ENCODE results near the gene IP6K1. TPM values are rescaled to one million over a fixed set of nuclear protein-coding genes. Genes with fewer than 3 reads are reported as not detected.
A peak's percentile ranks its signal among the peaks of the same experiment; 100 is the strongest.

Gene IP6K1
- total and polyA plus RNA-seq, 10 of the 15 experiments (the other 5 are each of a cell fraction or from before 2014, with no cell fraction given), result 1.3 to 30.6 (median 18.2) TPM

DNA sequence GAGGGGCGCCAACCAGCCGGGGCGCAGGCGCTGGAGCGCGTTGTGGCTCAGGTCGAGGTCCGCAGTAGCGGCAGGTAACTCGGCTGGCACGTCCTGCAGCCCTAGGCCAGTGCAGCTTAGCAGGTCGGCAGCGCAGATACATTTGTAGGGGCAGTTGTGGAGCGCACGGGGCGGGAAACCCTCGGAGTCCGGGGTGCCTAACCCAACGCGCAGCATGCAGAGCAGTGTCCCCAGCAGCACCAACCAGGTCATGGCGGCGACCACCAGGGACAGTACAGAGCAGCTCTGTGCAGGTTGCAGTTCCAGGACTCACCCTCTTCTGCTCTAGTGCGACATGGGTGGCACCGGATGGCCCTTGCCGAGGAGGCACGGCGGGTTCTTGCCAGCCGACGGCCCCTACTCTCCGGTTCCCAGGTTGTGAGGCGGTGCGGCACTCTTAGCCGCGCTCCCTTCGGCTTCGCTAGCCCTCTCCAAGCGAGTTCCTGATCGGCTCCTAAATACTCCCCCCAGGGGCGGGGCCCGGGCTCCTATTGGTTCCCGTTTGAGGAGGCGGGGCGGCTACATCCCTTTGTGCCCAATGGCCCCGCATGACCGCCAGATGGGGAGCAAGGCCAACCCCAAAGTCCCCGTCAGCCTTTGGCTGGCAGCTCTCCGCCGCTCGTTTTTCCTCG lies 67.0 kb downstream of the IP6K1 start, which contains the start of gene AMIGO3 (continued):
- TF ChIP-seq, protein P1, sequence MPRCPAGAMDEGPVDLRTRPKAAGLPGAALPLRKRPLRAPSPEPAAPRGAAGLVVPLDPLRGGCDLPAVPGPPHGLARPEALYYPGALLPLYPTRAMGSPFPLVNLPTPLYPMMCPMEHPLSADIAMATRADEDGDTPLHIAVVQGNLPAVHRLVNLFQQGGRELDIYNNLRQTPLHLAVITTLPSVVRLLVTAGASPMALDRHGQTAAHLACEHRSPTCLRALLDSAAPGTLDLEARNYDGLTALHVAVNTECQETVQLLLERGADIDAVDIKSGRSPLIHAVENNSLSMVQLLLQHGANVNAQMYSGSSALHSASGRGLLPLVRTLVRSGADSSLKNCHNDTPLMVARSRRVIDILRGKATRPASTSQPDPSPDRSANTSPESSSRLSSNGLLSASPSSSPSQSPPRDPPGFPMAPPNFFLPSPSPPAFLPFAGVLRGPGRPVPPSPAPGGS (IDR thresholded peaks at IDR 0.05; ENCODE audit: borderline replicate concordance, insufficient read depth, low read depth, low read length, poor library complexity, severe bottlenecking), result peak; percentile 84
- no peak for TF ChIP-seq EP300 (IDR thresholded peaks at IDR 0.05; ENCODE audit: borderline replicate concordance in 1 of 2, control insufficient read depth in 1 of 2, low read depth in 2 of 2, low read length in 2 of 2)
- TF ChIP-seq KDM1A (IDR thresholded peaks at IDR 0.05; ENCODE audit: borderline replicate concordance), result no peak
- TF ChIP-seq, protein P2, sequence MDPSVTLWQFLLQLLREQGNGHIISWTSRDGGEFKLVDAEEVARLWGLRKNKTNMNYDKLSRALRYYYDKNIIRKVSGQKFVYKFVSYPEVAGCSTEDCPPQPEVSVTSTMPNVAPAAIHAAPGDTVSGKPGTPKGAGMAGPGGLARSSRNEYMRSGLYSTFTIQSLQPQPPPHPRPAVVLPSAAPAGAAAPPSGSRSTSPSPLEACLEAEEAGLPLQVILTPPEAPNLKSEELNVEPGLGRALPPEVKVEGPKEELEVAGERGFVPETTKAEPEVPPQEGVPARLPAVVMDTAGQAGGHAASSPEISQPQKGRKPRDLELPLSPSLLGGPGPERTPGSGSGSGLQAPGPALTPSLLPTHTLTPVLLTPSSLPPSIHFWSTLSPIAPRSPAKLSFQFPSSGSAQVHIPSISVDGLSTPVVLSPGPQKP (IDR thresholded peaks at IDR 0.05; ENCODE audit: low read depth, low read length), result no peak
- TF ChIP-seq, protein P3, sequence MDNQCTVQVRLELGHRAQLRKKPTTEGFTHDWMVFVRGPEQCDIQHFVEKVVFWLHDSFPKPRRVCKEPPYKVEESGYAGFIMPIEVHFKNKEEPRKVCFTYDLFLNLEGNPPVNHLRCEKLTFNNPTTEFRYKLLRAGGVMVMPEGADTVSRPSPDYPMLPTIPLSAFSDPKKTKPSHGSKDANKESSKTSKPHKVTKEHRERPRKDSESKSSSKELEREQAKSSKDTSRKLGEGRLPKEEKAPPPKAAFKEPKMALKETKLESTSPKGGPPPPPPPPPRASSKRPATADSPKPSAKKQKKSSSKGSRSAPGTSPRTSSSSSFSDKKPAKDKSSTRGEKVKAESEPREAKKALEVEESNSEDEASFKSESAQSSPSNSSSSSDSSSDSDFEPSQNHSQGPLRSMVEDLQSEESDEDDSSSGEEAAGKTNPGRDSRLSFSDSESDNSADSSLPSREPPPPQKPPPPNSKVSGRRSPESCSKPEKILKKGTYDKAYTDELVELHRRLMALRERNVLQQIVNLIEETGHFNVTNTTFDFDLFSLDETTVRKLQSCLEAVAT (IDR thresholded peaks at IDR 0.05), result peak; percentile 18; the same call in 1 of the 2 replicates
- TF ChIP-seq, protein P4, sequence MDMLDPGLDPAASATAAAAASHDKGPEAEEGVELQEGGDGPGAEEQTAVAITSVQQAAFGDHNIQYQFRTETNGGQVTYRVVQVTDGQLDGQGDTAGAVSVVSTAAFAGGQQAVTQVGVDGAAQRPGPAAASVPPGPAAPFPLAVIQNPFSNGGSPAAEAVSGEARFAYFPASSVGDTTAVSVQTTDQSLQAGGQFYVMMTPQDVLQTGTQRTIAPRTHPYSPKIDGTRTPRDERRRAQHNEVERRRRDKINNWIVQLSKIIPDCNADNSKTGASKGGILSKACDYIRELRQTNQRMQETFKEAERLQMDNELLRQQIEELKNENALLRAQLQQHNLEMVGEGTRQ (IDR thresholded peaks at IDR 0.05; ENCODE audit: borderline replicate concordance, low read depth, low read length), result no peak
- TF ChIP-seq, protein P5, sequence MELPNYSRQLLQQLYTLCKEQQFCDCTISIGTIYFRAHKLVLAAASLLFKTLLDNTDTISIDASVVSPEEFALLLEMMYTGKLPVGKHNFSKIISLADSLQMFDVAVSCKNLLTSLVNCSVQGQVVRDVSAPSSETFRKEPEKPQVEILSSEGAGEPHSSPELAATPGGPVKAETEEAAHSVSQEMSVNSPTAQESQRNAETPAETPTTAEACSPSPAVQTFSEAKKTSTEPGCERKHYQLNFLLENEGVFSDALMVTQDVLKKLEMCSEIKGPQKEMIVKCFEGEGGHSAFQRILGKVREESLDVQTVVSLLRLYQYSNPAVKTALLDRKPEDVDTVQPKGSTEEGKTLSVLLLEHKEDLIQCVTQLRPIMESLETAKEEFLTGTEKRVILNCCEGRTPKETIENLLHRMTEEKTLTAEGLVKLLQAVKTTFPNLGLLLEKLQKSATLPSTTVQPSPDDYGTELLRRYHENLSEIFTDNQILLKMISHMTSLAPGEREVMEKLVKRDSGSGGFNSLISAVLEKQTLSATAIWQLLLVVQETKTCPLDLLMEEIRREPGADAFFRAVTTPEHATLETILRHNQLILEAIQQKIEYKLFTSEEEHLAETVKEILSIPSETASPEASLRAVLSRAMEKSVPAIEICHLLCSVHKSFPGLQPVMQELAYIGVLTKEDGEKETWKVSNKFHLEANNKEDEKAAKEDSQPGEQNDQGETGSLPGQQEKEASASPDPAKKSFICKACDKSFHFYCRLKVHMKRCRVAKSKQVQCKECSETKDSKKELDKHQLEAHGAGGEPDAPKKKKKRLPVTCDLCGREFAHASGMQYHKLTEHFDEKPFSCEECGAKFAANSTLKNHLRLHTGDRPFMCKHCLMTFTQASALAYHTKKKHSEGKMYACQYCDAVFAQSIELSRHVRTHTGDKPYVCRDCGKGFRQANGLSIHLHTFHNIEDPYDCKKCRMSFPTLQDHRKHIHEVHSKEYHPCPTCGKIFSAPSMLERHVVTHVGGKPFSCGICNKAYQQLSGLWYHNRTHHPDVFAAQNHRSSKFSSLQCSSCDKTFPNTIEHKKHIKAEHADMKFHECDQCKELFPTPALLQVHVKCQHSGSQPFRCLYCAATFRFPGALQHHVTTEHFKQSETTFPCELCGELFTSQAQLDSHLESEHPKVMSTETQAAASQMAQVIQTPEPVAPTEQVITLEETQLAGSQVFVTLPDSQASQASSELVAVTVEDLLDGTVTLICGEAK (IDR thresholded peaks at IDR 0.05; ENCODE audit: borderline replicate concordance), result no peak
- no peak for TF ChIP-seq SREBF2 (IDR thresholded peaks at IDR 0.05; ENCODE audit: low read length)
- TF ChIP-seq FOS (IDR thresholded peaks at IDR 0.05; ENCODE audit: borderline replicate concordance, extremely low read depth, insufficient read length), result no peak
- TF ChIP-seq TBL1XR1 (IDR thresholded peaks at IDR 0.05; ENCODE audit: low read depth, low read length), result no peak
- peak; percentile 42; the same call in 1 of the 2 replicates for TF ChIP-seq ZBED1 (IDR thresholded peaks at IDR 0.05; ENCODE audit: borderline replicate concordance)
- peak; percentile 46; the same call in 1 of the 2 replicates for TF ChIP-seq TAF1 (IDR thresholded peaks at IDR 0.05; ENCODE audit: borderline replicate concordance, low read depth, low read length)
- TF ChIP-seq, protein P6, sequence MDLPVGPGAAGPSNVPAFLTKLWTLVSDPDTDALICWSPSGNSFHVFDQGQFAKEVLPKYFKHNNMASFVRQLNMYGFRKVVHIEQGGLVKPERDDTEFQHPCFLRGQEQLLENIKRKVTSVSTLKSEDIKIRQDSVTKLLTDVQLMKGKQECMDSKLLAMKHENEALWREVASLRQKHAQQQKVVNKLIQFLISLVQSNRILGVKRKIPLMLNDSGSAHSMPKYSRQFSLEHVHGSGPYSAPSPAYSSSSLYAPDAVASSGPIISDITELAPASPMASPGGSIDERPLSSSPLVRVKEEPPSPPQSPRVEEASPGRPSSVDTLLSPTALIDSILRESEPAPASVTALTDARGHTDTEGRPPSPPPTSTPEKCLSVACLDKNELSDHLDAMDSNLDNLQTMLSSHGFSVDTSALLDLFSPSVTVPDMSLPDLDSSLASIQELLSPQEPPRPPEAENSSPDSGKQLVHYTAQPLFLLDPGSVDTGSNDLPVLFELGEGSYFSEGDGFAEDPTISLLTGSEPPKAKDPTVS (IDR thresholded peaks at IDR 0.05; ENCODE audit: low read depth, low read length), result no peak
- TF ChIP-seq SIX5 (IDR thresholded peaks at IDR 0.05; ENCODE audit: low read depth, low read length, severe bottlenecking), result no peak
- no peak for TF ChIP-seq ZSCAN29 (IDR thresholded peaks at IDR 0.05)
- TF ChIP-seq NFYB (IDR thresholded peaks at IDR 0.05; ENCODE audit: insufficient read depth, low read depth, low read length), result peak; percentile 84
- TF ChIP-seq MEF2A (IDR thresholded peaks at IDR 0.05; ENCODE audit: insufficient read depth, low read depth, low read length), result no peak
- 0 out of 2 replicates have a peak, but pooled peaks have one; percentile 15 for TF ChIP-seq NR2F1 (conservative IDR thresholded peaks at IDR 0.05)
